Measurements from ENCODE around the gene CEBPE. TPM values are rescaled to one million over a fixed set of nuclear protein-coding genes. Genes with fewer than 3 reads are reported as not detected.

Gene CEBPE
- total RNA-seq, 2 donors from 2014 or later: 0.25 TPM; not detected in 1

GRCh38 chr14:23137813-23138535 is 18.9 kb upstream of the CEBPE start:
- H3K4me1 Mint-ChIP-seq: peaks cover 2% of the 10 kb centered on the region

GRCh38 chr14:23137192-23137812 is 18.2 kb upstream of the CEBPE start:
- Mint-ChIP-seq H3K36me3 (ENCODE audit: low read depth) (no peaks in the 10 kb centered on the region), H3K27ac (no peak overlapping the region), H3K27me3 (peaks cover 11% of the 10 kb centered on the region), H3K4me1 (peaks cover 2% of the 10 kb centered on the region), H3K4me3 (no peak overlapping the region)
- DNase-seq: no peak
- no peaks in the 10 kb centered on the region for H3K9me3 ChIP-seq (ENCODE audit: control insufficient read depth, low read length, poor library complexity, severe bottlenecking)
- no peak for ATAC-seq

More at GRCh38 chr14:23137813-23138535, 18.9 kb upstream of the CEBPE start:
- H3K27me3 Mint-ChIP-seq: peaks cover 11% of the 10 kb centered on the region
- H3K36me3 Mint-ChIP-seq (ENCODE audit: low read depth): no peaks in the 10 kb centered on the region
- no peak overlapping the region for H3K27ac Mint-ChIP-seq
- DNase-seq (no peak), ATAC-seq (no peak)
- no peak overlapping the region for H3K4me3 Mint-ChIP-seq
- no peaks in the 10 kb centered on the region for H3K9me3 ChIP-seq (ENCODE audit: control insufficient read depth, low read length, poor library complexity, severe bottlenecking)

- DNase-seq: no peak
- no peak for ATAC-seq
- no peak overlapping the region for H3K4me3 Mint-ChIP-seq
- peaks cover 11% of the 10 kb centered on the region for H3K27me3 Mint-ChIP-seq
- H3K36me3 Mint-ChIP-seq (ENCODE audit: low read depth): no peaks in the 10 kb centered on the region
- no peak overlapping the region for H3K27ac Mint-ChIP-seq
- H3K4me1 Mint-ChIP-seq: peaks cover 2% of the 10 kb centered on the region
- H3K9me3 ChIP-seq (ENCODE audit: control insufficient read depth, low read length, poor library complexity, severe bottlenecking): no peaks in the 10 kb centered on the region
These were observed 17.6 kb upstream of the CEBPE start for GRCh38 chr14:23136566-23137133.

GRCh38 chr14:23132970-23133369 is 13.9 kb upstream of the CEBPE start:
- Mint-ChIP-seq H3K4me1 (peaks cover 5% of the 10 kb centered on the region), H3K4me3 (no peak overlapping the region)
- ATAC-seq: no peak

GRCh38 chr14:23131482-23131881 is 12.4 kb upstream of the CEBPE start:
- H3K27ac Mint-ChIP-seq: no peak overlapping the region
- H3K9me3 ChIP-seq (ENCODE audit: control insufficient read depth, low read length, poor library complexity, severe bottlenecking): no peaks in the 10 kb centered on the region
- H3K36me3 Mint-ChIP-seq (ENCODE audit: low read depth): peaks cover 3% of the 10 kb centered on the region
- no peak for ATAC-seq
- H3K4me3 Mint-ChIP-seq: no peak overlapping the region
- no peak for DNase-seq
- peaks cover 7% of the 10 kb centered on the region for H3K4me1 Mint-ChIP-seq
- peaks cover 31% of the 10 kb centered on the region for H3K27me3 Mint-ChIP-seq

More at GRCh38 chr14:23132970-23133369, 13.9 kb upstream of the CEBPE start:
- H3K27ac Mint-ChIP-seq: no peak overlapping the region
- peaks cover 31% of the 10 kb centered on the region for H3K27me3 Mint-ChIP-seq
- no peak for DNase-seq
- peaks cover 3% of the 10 kb centered on the region for H3K36me3 Mint-ChIP-seq (ENCODE audit: low read depth)
- H3K9me3 ChIP-seq (ENCODE audit: control insufficient read depth, low read length, poor library complexity, severe bottlenecking): no peaks in the 10 kb centered on the region

- Mint-ChIP-seq H3K4me1 (peaks cover 5% of the 10 kb centered on the region), H3K4me3 (no peak overlapping the region), H3K36me3 (ENCODE audit: low read depth) (peaks cover 3% of the 10 kb centered on the region), H3K27me3 (peaks cover 26% of the 10 kb centered on the region), H3K27ac (no peak overlapping the region)
- H3K9me3 ChIP-seq (ENCODE audit: control insufficient read depth, low read length, poor library complexity, severe bottlenecking): no peaks in the 10 kb centered on the region
- DNase-seq (no peak), ATAC-seq (no peak)
These were observed 11.8 kb upstream of the CEBPE start for GRCh38 chr14:23130871-23131270.

- peaks cover 3% of the 10 kb centered on the region for H3K36me3 Mint-ChIP-seq (ENCODE audit: low read depth)
- H3K9me3 ChIP-seq (ENCODE audit: control insufficient read depth, low read length, poor library complexity, severe bottlenecking): no peaks in the 10 kb centered on the region
- H3K27ac Mint-ChIP-seq: no peak overlapping the region
- H3K27me3 Mint-ChIP-seq: peaks cover 26% of the 10 kb centered on the region
- peaks cover 6% of the 10 kb centered on the region for H3K4me1 Mint-ChIP-seq
- DNase-seq: no peak
- no peak for ATAC-seq
- H3K4me3 Mint-ChIP-seq: no peak overlapping the region
These were observed 10.8 kb upstream of the CEBPE start for GRCh38 chr14:23129759-23130316.

- ATAC-seq: no peak
- DNase-seq: no peak
- Mint-ChIP-seq H3K4me1 (peaks cover 7% of the 10 kb centered on the region), H3K4me3 (no peak overlapping the region), H3K27ac (no peak overlapping the region), H3K36me3 (ENCODE audit: low read depth) (peaks cover 3% of the 10 kb centered on the region), H3K27me3 (peaks cover 26% of the 10 kb centered on the region)
- no peaks in the 10 kb centered on the region for H3K9me3 ChIP-seq (ENCODE audit: control insufficient read depth, low read length, poor library complexity, severe bottlenecking)
These were observed 10.1 kb upstream of the CEBPE start for GRCh38 chr14:23128969-23129758.

GRCh38 chr14:23127861-23128260 is 8.8 kb upstream of the CEBPE start:
- peaks cover 3% of the 10 kb centered on the region for H3K36me3 Mint-ChIP-seq (ENCODE audit: low read depth)
- no peak overlapping the region for H3K27ac Mint-ChIP-seq
- H3K27me3 Mint-ChIP-seq: peaks cover 26% of the 10 kb centered on the region
- no peaks in the 10 kb centered on the region for H3K9me3 ChIP-seq (ENCODE audit: control insufficient read depth, low read length, poor library complexity, severe bottlenecking)
- DNase-seq (no peak), ATAC-seq (no peak)
- no peak overlapping the region for H3K4me3 Mint-ChIP-seq
- H3K4me1 Mint-ChIP-seq: peaks cover 10% of the 10 kb centered on the region

- Mint-ChIP-seq H3K27me3 (peaks cover 26% of the 10 kb centered on the region), H3K4me3 (no peak overlapping the region), H3K4me1 (peaks cover 10% of the 10 kb centered on the region), H3K36me3 (ENCODE audit: low read depth) (peaks cover 3% of the 10 kb centered on the region), H3K27ac (no peak overlapping the region)
- ATAC-seq: no peak
- no peaks in the 10 kb centered on the region for H3K9me3 ChIP-seq (ENCODE audit: control insufficient read depth, low read length, poor library complexity, severe bottlenecking)
- no peak for DNase-seq
These were observed 7.7 kb upstream of the CEBPE start for GRCh38 chr14:23126548-23127278.

- H3K27me3 Mint-ChIP-seq: peaks cover 22% of the 10 kb centered on the region
- no peaks in the 10 kb centered on the region for H3K9me3 ChIP-seq (ENCODE audit: control insufficient read depth, low read length, poor library complexity, severe bottlenecking)
- H3K4me1 Mint-ChIP-seq: peaks cover 17% of the 10 kb centered on the region
- no peak overlapping the region for H3K27ac Mint-ChIP-seq
- DNase-seq (no peak), ATAC-seq (no peak)
- H3K4me3 Mint-ChIP-seq: no peak overlapping the region
- peaks cover 3% of the 10 kb centered on the region for H3K36me3 Mint-ChIP-seq (ENCODE audit: low read depth)
These were observed 7.0 kb upstream of the CEBPE start for GRCh38 chr14:23125933-23126524.

GRCh38 chr14:23125011-23125410 is 6.0 kb upstream of the CEBPE start:
- Mint-ChIP-seq H3K27ac (no peak overlapping the region), H3K4me3 (no peak overlapping the region), H3K4me1 (peaks cover 26% of the 10 kb centered on the region), H3K27me3 (peaks cover 12% of the 10 kb centered on the region), H3K36me3 (ENCODE audit: low read depth) (no peaks in the 10 kb centered on the region)
- DNase-seq (no peak), ATAC-seq (no peak)
- no peaks in the 10 kb centered on the region for H3K9me3 ChIP-seq (ENCODE audit: control insufficient read depth, low read length, poor library complexity, severe bottlenecking)
